ENCODE measurements around the gene EEFSEC.

The EEFSEC gene

GRCh38 chr3:128334086-128334645 is 180.9 kb downstream of the EEFSEC start:
- H4K91ac ChIP-seq (ENCODE audit: low read depth, low read length, poor library complexity): no peak overlapping the region
- no peak overlapping the region for H2AK5ac ChIP-seq (ENCODE audit: low read depth, low read length)
- H3K9ac ChIP-seq (ENCODE audit: low read depth, low read length, poor library complexity): no peak overlapping the region
- no peak overlapping the region for H3K4ac ChIP-seq (ENCODE audit: low read length)
- no peak overlapping the region for H4K8ac ChIP-seq (ENCODE audit: low read depth, low read length)
- no peaks in the 10 kb centered on the region for H3K9me3 ChIP-seq (replicated peaks in 1 of 2; ENCODE audit: control insufficient read depth in 2 of 2, insufficient read depth in 1 of 2, low read depth in 1 of 2, low read length in 2 of 2)
- H2BK12ac ChIP-seq (ENCODE audit: low read length): no peak overlapping the region
- no peak overlapping the region for H3K4me2 ChIP-seq (ENCODE audit: insufficient read depth, low read length, poor library complexity, severe bottlenecking)
- no peak overlapping the region for H2BK120ac ChIP-seq (ENCODE audit: low read depth, low read length)
- H2AFZ ChIP-seq (ENCODE audit: low read length): no peak overlapping the region
- no peaks in the 10 kb centered on the region for H3K27me3 ChIP-seq (ENCODE audit: control insufficient read depth in 3 of 3, insufficient read depth in 3 of 3, low read depth in 1 of 3, low read length in 3 of 3)
- H3K79me1 ChIP-seq (ENCODE audit: low read depth, low read length): no peaks in the 10 kb centered on the region
- DNase-seq (ENCODE audit: low spot score): no peak
- H3K4me3 ChIP-seq (ENCODE audit: low read length in 2 of 2): no peak overlapping the region
- H3K23ac ChIP-seq (ENCODE audit: low read depth, low read length, poor library complexity): no peak overlapping the region
- peaks cover 8 to 23% of the 10 kb centered on the region in 2 donors for H3K4me1 ChIP-seq (ENCODE audit: control insufficient read depth in 2 of 2, insufficient read depth in 1 of 2, low read depth in 1 of 2, low read length in 2 of 2)
- H3K27ac ChIP-seq (replicated peaks; ENCODE audit: low read length): no peak overlapping the region
- H2BK5ac ChIP-seq (ENCODE audit: low read length): no peak overlapping the region
- H3K18ac ChIP-seq (ENCODE audit: low read length): peak overlapping the region; percentile 73
- H3K14ac ChIP-seq (ENCODE audit: low read length): no peak overlapping the region
- no peak overlapping the region for H2BK15ac ChIP-seq (ENCODE audit: low read length)
- no peaks in the 10 kb centered on the region for H3K36me3 ChIP-seq (replicated peaks in 1 of 2; ENCODE audit: control insufficient read depth in 2 of 2, insufficient read depth in 2 of 2, low read length in 2 of 2)
- WGBS, 2 donors (ENCODE audit: extremely low coverage in 2 of 2, insufficient read length in 2 of 2, insufficient replicate concordance in 1 of 2): no CpG with 5 or more reads among the region's 8 CpGs

GRCh38 chr3:128334766-128335165 is 181.5 kb downstream of the EEFSEC start:
- no peaks in the 10 kb centered on the region for H3K79me1 ChIP-seq (ENCODE audit: low read depth, low read length)
- no peak overlapping the region for H2BK5ac ChIP-seq (ENCODE audit: low read length)
- no peak overlapping the region for H2BK120ac ChIP-seq (ENCODE audit: low read depth, low read length)
- no peaks in the 10 kb centered on the region for H3K27me3 ChIP-seq (ENCODE audit: control insufficient read depth in 3 of 3, insufficient read depth in 3 of 3, low read depth in 1 of 3, low read length in 3 of 3)
- H2BK15ac ChIP-seq (ENCODE audit: low read length): no peak overlapping the region
- no peak overlapping the region for H2AK5ac ChIP-seq (ENCODE audit: low read depth, low read length)
- H4K91ac ChIP-seq (ENCODE audit: low read depth, low read length, poor library complexity): no peak overlapping the region
- H3K4me3 ChIP-seq (ENCODE audit: low read length in 2 of 2): no peak overlapping the region
- no peak overlapping the region for H3K27ac ChIP-seq (replicated peaks; ENCODE audit: low read length)
- no peak overlapping the region for H3K18ac ChIP-seq (ENCODE audit: low read length)
- no peak overlapping the region for H3K14ac ChIP-seq (ENCODE audit: low read length)
- H2BK12ac ChIP-seq (ENCODE audit: low read length): no peak overlapping the region
- no peak overlapping the region for H3K23ac ChIP-seq (ENCODE audit: low read depth, low read length, poor library complexity)
- no peak overlapping the region for H4K8ac ChIP-seq (ENCODE audit: low read depth, low read length)
- H3K4ac ChIP-seq (ENCODE audit: low read length): no peak overlapping the region
- H3K4me2 ChIP-seq (ENCODE audit: insufficient read depth, low read length, poor library complexity, severe bottlenecking): no peak overlapping the region
- no CpG with 5 or more reads among the region's 3 CpGs for WGBS, 2 donors (ENCODE audit: extremely low coverage in 2 of 2, insufficient read length in 2 of 2, insufficient replicate concordance in 1 of 2)
- H2AFZ ChIP-seq (ENCODE audit: low read length): no peak overlapping the region
- no peaks in the 10 kb centered on the region for H3K9me3 ChIP-seq (replicated peaks in 1 of 2; ENCODE audit: control insufficient read depth in 2 of 2, insufficient read depth in 1 of 2, low read depth in 1 of 2, low read length in 2 of 2)
- DNase-seq (ENCODE audit: low spot score): no peak
- no peaks in the 10 kb centered on the region for H3K36me3 ChIP-seq (replicated peaks in 1 of 2; ENCODE audit: control insufficient read depth in 2 of 2, insufficient read depth in 2 of 2, low read length in 2 of 2)
- H3K9ac ChIP-seq (ENCODE audit: low read depth, low read length, poor library complexity): no peak overlapping the region
- peaks cover 8 to 25% of the 10 kb centered on the region in 2 donors for H3K4me1 ChIP-seq (ENCODE audit: control insufficient read depth in 2 of 2, insufficient read depth in 1 of 2, low read depth in 1 of 2, low read length in 2 of 2)

- no CpG with 5 or more reads among the region's 5 CpGs for WGBS, 2 donors (ENCODE audit: extremely low coverage in 2 of 2, insufficient read length in 2 of 2, insufficient replicate concordance in 1 of 2)
- Histone ChIP-seq H3K27ac (replicated peaks; ENCODE audit: low read length) (no peak overlapping the region), H2BK5ac (ENCODE audit: low read length) (peak overlapping the region; percentile 34), H2BK120ac (ENCODE audit: low read depth, low read length) (no peak overlapping the region), H3K14ac (ENCODE audit: low read length) (no peak overlapping the region), H2AFZ (ENCODE audit: low read length) (no peak overlapping the region), H3K4ac (ENCODE audit: low read length) (no peak overlapping the region), H3K36me3 (replicated peaks in 1 of 2; ENCODE audit: control insufficient read depth in 2 of 2, insufficient read depth in 2 of 2, low read length in 2 of 2) (no peaks in the 10 kb centered on the region), H4K91ac (ENCODE audit: low read depth, low read length, poor library complexity) (no peak overlapping the region), H3K4me3 (ENCODE audit: low read length in 2 of 2) (no peak overlapping the region), H3K4me1 (ENCODE audit: control insufficient read depth in 2 of 2, insufficient read depth in 1 of 2, low read depth in 1 of 2, low read length in 2 of 2) (peaks cover 4 to 22% of the 10 kb centered on the region in 2 donors), H2BK12ac (ENCODE audit: low read length) (no peak overlapping the region), H3K9me3 (replicated peaks in 1 of 2; ENCODE audit: control insufficient read depth in 2 of 2, insufficient read depth in 1 of 2, low read depth in 1 of 2, low read length in 2 of 2) (no peaks in the 10 kb centered on the region), H3K18ac (ENCODE audit: low read length) (no peak overlapping the region), H2BK15ac (ENCODE audit: low read length) (no peak overlapping the region), H3K4me2 (ENCODE audit: insufficient read depth, low read length, poor library complexity, severe bottlenecking) (no peak overlapping the region), H2AK5ac (ENCODE audit: low read depth, low read length) (peak overlapping the region; percentile 25), H3K9ac (ENCODE audit: low read depth, low read length, poor library complexity) (no peak overlapping the region), H4K8ac (ENCODE audit: low read depth, low read length) (no peak overlapping the region), H3K79me1 (ENCODE audit: low read depth, low read length) (no peaks in the 10 kb centered on the region), H3K27me3 (ENCODE audit: control insufficient read depth in 3 of 3, insufficient read depth in 3 of 3, low read depth in 1 of 3, low read length in 3 of 3) (no peaks in the 10 kb centered on the region), H3K23ac (ENCODE audit: low read depth, low read length, poor library complexity) (no peak overlapping the region)
- DNase-seq (ENCODE audit: low spot score): no peak
These were observed 182.5 kb downstream of the EEFSEC start for GRCh38 chr3:128335621-128336296.

- H3K14ac ChIP-seq (ENCODE audit: low read length): no peak overlapping the region
- no peak overlapping the region for H3K4ac ChIP-seq (ENCODE audit: low read length)
- H3K4me1 ChIP-seq (ENCODE audit: control insufficient read depth in 2 of 2, insufficient read depth in 1 of 2, low read depth in 1 of 2, low read length in 2 of 2): peaks cover 4 to 22% of the 10 kb centered on the region in 2 donors
- no peaks in the 10 kb centered on the region for H3K79me1 ChIP-seq (ENCODE audit: low read depth, low read length)
- H3K36me3 ChIP-seq (replicated peaks in 1 of 2; ENCODE audit: control insufficient read depth in 2 of 2, insufficient read depth in 2 of 2, low read length in 2 of 2): peaks cover 0 to 5% of the 10 kb centered on the region in 2 donors
- WGBS, 2 donors (ENCODE audit: extremely low coverage in 2 of 2, insufficient read length in 2 of 2, insufficient replicate concordance in 1 of 2): no CpG with 5 or more reads among the region's 14 CpGs
- no peak overlapping the region for H3K18ac ChIP-seq (ENCODE audit: low read length)
- DNase-seq (ENCODE audit: low spot score): no peak
- H3K27me3 ChIP-seq (ENCODE audit: control insufficient read depth in 3 of 3, insufficient read depth in 3 of 3, low read depth in 1 of 3, low read length in 3 of 3): no peaks in the 10 kb centered on the region
- H3K23ac ChIP-seq (ENCODE audit: low read depth, low read length, poor library complexity): no peak overlapping the region
- H3K4me3 ChIP-seq (ENCODE audit: low read length in 2 of 2): no peak overlapping the region
- H3K27ac ChIP-seq (replicated peaks; ENCODE audit: low read length): no peak overlapping the region
- H3K9me3 ChIP-seq (replicated peaks in 1 of 2; ENCODE audit: control insufficient read depth in 2 of 2, insufficient read depth in 1 of 2, low read depth in 1 of 2, low read length in 2 of 2): no peaks in the 10 kb centered on the region
- H3K4me2 ChIP-seq (ENCODE audit: insufficient read depth, low read length, poor library complexity, severe bottlenecking): no peak overlapping the region
- no peak overlapping the region for H4K8ac ChIP-seq (ENCODE audit: low read depth, low read length)
- no peak overlapping the region for H2BK5ac ChIP-seq (ENCODE audit: low read length)
- H2AFZ ChIP-seq (ENCODE audit: low read length): no peak overlapping the region
- no peak overlapping the region for H4K91ac ChIP-seq (ENCODE audit: low read depth, low read length, poor library complexity)
- no peak overlapping the region for H2BK12ac ChIP-seq (ENCODE audit: low read length)
- no peak overlapping the region for H2BK120ac ChIP-seq (ENCODE audit: low read depth, low read length)
- no peak overlapping the region for H2AK5ac ChIP-seq (ENCODE audit: low read depth, low read length)
- H2BK15ac ChIP-seq (ENCODE audit: low read length): no peak overlapping the region
- H3K9ac ChIP-seq (ENCODE audit: low read depth, low read length, poor library complexity): no peak overlapping the region
These were observed 183.3 kb downstream of the EEFSEC start for GRCh38 chr3:128336337-128337156.
